Transverse colon (tissue), 4 donors: Measurements from ENCODE around the gene IL10RA. TPM values are rescaled to one million over a fixed set of nuclear protein-coding genes. Genes with fewer than 3 reads are reported as not detected.

Experiments
- DNase-seq: peaks from one replicate; pipeline ENCODE4 v3.0.0-alpha.2; 2019
- H3K27ac ChIP-seq, 4 donors: fragments of 200-600 bp; sonication (generic); 2 replicates each; pipeline ENCODE4 v1.5.1; 2016 to 2018; ENCODE audit warnings: inconsistent platforms in 4 of 4
- H3K27me3 ChIP-seq: fragments of 200-600 bp; sonication (generic); 2 replicates; pipeline ENCODE4 v1.5.1; 2017; ENCODE audit warnings: inconsistent platforms
- H3K36me3 ChIP-seq, 4 donors: fragments of 200-600 bp; sonication (generic); 2 replicates each; pipeline ENCODE4 v1.5.1; 2017 to 2019; ENCODE audit warnings: inconsistent platforms in 4 of 4
- H3K4me1 ChIP-seq, 4 donors: fragments of 200-600 bp; sonication (generic); 2 replicates each; pipeline ENCODE4 v1.5.1; 2017 to 2020; ENCODE audit warnings: inconsistent platforms in 4 of 4
- H3K4me3 ChIP-seq, 4 donors: fragments of 200-600 bp; sonication (generic); 1 replicate in 1 of 4; 2 replicates in 3 of 4; pipeline versions ENCODE4 v1.5.1 to v1.6.1; 2017 to 2019; ENCODE audit warnings: inconsistent platforms in 4 of 4
- H3K9me3 ChIP-seq, 2 donors: fragments of 200-600 bp; sonication (generic); 2 replicates each; pipeline ENCODE4 v1.5.1; 2017 to 2019; ENCODE audit warnings: inconsistent platforms in 2 of 2
- EP300 ChIP-seq: sonication (generic); formaldehyde crosslinking; IDR thresholded peaks from one replicate; pipeline ENCODE4 v1.6.1; 2017; ENCODE audit warnings: antibody characterized with exemption, low read depth
- POLR2A ChIP-seq: fragments of 450-650 bp; IDR thresholded peaks from one replicate; pipeline ENCODE4 v1.6.1; 2016; ENCODE audit warnings: antibody characterized with exemption, mild to moderate bottlenecking, moderate library complexity
- POLR2AphosphoS5 ChIP-seq, 3 donors: sonication (generic); formaldehyde crosslinking; IDR thresholded peaks; one replicate each; pipeline ENCODE4 v1.6.1; 2016; ENCODE audit warnings: antibody characterized with exemption in 3 of 3
- WGBS, 2 donors: methylation state at CpG; one replicate each; pipeline ENCODE4 v1.1.5; 2018; ENCODE audit warnings: low coverage in 1 of 2; 5-methylcytosine and 5-hydroxymethylcytosine counted together
- in situ Hi-C, 4 donors: fragments of 200-750 bp; cut with MboI; loops; one replicate each; pipeline versions ENCODE4 v1.15.0 to v1.15.1; 2017; ENCODE audit warnings: low sequenced_read_pairs in 3 of 4, low pct_ligation_motif_present in 1 of 4, low pct_unique_long_range_greater_than_20kb in 1 of 4
- intact Hi-C: fragments of 100-400 bp; cut with DNase I; formaldehyde crosslinking; loops from one replicate; pipeline ENCODE4 v1.15.1; 2023; ENCODE audit warnings: low total_unique reads
- total RNA-seq, 4 donors: library from RNA; depleted of rRNA; stranded (reverse); fragments of >200 nt; gene quantifications; one replicate each; pipeline ENCODE4 v1.1.0, GENCODE V29; 2016
- TF ChIP-seq, protein P1 (sequence below), 5 experiments: fragments of 200-600 bp in 3 of 5; fragments of 450-650 bp in 2 of 5; sonication (generic) in 3 of 5; IDR thresholded peaks; 1 replicate in 2 of 5; 2 replicates in 3 of 5; pipeline ENCODE4 v1.5.1; 2016 to 2017; ENCODE audit warnings: antibody characterized with exemption in 5 of 5, inconsistent platforms in 3 of 5, mild to moderate bottlenecking in 2 of 5, moderate library complexity in 1 of 5

IL10RA gene
- total RNA-seq, 4 donors from 2014 or later: 2.8 to 25.4 (median 18.4) TPM

DNA sequence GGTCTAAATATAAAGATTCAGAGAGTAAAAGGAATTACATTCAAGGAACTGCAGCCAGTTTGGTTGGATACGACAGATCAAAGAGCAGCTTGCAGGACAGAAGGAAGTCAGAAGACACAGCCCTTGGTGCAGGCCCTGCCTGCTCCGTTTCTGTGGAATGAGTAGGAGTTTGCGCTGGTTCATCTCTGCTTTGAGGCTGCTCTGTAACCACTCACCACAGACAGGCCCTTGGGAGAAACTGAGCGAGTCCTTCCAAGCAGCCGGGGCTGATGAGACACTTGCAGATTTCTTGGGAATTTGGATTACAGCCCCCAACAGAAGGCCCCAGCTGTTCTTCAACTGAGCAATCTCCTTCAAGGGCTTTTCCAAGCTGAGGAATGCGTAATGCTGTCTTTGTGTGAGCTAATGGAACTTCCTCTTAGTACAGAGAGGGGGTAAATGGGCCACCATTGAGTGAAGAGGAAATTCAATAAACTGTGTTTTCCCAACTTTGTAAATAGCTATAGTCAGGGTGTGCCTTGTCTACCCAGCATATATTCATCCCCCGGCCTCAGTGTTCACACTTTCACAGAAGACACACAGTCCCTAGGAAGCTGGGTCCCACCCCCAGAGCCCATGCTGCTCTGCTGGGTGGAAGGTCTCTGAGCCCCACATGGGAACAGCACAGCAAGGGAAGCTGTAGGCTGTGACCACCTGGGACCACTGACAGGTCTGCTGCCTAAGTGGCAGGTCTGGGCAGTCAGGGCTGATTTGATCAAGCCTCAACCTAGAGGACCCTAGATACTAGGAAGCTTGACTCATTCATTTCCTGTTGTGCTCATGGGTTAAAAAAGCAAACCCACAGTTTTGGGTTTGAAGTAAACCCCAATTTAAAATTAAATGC, 16.6 kb downstream of the IL10RA start:
- intact Hi-C loops: no loop called here
- H3K9me3 ChIP-seq: no peaks in the 10 kb centered on the region
- peaks cover 8 to 21% (median 9%) of the 10 kb centered on the region in 4 donors for H3K4me1 ChIP-seq
- no peaks in the 10 kb centered on the region for H3K36me3 ChIP-seq
- 55 to 67% methylated on average over 1 to 7 of the region's 7 CpGs for WGBS, 2 donors
- no peak overlapping the region for H3K4me3 ChIP-seq
- no peaks in the 10 kb centered on the region for H3K27me3 ChIP-seq
- TF ChIP-seq POLR2AphosphoS5 (IDR thresholded peaks at IDR 0.05): peak in 2 of 3 donors; percentile 15 to 54
- TF ChIP-seq POLR2A: peak; percentile 6
- no peak for TF ChIP-seq EP300
- in situ Hi-C loops: no loop called here
- peak overlapping the region; percentile 67 to 82 (median 70) for H3K27ac ChIP-seq
- peak; percentile 46 for DNase-seq

DNA sequence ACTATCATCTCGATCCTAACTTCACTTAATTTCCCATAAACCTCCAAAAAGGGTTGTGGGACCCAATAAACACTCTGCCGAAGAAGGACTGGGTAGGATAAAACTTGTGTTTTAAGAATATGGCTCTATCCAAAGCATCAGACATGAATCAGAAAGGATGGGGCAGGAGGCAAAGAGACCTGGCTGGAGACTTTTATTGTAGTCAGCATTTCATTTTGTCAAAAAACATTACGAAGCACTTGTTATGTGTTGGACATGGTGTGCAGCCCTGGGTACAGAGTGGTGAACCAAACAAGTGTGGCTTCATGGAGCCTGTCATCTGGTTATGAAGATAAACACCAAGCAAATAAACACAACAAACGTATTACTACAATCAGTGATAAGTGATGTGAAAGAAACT, 17.3 kb downstream of the IL10RA start:
- TF ChIP-seq, protein P1, sequence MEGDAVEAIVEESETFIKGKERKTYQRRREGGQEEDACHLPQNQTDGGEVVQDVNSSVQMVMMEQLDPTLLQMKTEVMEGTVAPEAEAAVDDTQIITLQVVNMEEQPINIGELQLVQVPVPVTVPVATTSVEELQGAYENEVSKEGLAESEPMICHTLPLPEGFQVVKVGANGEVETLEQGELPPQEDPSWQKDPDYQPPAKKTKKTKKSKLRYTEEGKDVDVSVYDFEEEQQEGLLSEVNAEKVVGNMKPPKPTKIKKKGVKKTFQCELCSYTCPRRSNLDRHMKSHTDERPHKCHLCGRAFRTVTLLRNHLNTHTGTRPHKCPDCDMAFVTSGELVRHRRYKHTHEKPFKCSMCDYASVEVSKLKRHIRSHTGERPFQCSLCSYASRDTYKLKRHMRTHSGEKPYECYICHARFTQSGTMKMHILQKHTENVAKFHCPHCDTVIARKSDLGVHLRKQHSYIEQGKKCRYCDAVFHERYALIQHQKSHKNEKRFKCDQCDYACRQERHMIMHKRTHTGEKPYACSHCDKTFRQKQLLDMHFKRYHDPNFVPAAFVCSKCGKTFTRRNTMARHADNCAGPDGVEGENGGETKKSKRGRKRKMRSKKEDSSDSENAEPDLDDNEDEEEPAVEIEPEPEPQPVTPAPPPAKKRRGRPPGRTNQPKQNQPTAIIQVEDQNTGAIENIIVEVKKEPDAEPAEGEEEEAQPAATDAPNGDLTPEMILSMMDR (IDR thresholded peaks at IDR 0.05): no peak
- no peak for TF ChIP-seq POLR2A
- no peak for TF ChIP-seq POLR2AphosphoS5 (IDR thresholded peaks at IDR 0.05)
- TF ChIP-seq EP300: no peak
- WGBS, 2 donors: 58 to 83% methylated on average over 4 of the region's 4 CpGs

DNA sequence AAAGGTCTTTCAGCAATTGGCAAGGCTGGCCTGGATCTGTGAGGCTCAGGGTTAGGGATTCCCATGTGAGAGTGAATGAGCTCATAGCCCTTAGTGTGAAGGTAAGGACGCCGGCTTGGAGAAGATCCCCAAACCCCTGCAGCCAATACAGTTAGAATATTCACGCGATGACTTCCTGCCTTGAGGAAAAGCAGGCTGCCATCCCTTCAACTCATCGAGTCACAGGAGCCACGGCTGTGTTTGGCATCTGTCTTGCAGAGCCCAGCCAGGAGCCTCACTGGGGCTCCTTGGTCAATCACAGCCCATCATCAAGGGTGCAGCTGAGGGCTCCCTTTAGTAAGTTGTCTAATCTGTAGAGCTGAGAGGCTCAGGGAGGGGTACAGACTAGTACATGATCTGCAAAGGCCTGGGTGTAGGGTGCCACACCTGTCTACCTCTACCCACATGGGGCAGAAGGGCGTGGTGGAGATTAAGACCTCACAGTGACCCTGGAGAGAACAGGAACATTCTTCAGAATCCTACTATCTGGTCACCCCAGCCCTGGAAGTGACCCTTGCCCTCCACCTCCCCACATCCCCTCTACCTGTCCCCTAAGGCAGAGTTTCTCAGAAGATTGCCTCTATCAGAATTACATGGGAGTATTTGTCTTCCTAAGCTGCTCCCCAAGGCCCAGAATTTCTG, 18.5 kb downstream of the IL10RA start:
- WGBS, 2 donors: 95% methylated on average over 7 of the region's 7 CpGs; no CpG with 5 or more reads in 1 of the 2 donors

More for the DNA sequence above, 17.3 kb downstream of the IL10RA start:
- in situ Hi-C loops: no loop called here
- peak overlapping the region; percentile 67 to 82 (median 70) for H3K27ac ChIP-seq
- no peak overlapping the region for H3K4me3 ChIP-seq
- no peaks in the 10 kb centered on the region for H3K36me3 ChIP-seq
- DNase-seq: peak; percentile 7
- intact Hi-C loops: no loop called here
- no peaks in the 10 kb centered on the region for H3K9me3 ChIP-seq
- H3K27me3 ChIP-seq: no peaks in the 10 kb centered on the region
- H3K4me1 ChIP-seq: peaks cover 8 to 27% (median 9%) of the 10 kb centered on the region in 4 donors

DNA sequence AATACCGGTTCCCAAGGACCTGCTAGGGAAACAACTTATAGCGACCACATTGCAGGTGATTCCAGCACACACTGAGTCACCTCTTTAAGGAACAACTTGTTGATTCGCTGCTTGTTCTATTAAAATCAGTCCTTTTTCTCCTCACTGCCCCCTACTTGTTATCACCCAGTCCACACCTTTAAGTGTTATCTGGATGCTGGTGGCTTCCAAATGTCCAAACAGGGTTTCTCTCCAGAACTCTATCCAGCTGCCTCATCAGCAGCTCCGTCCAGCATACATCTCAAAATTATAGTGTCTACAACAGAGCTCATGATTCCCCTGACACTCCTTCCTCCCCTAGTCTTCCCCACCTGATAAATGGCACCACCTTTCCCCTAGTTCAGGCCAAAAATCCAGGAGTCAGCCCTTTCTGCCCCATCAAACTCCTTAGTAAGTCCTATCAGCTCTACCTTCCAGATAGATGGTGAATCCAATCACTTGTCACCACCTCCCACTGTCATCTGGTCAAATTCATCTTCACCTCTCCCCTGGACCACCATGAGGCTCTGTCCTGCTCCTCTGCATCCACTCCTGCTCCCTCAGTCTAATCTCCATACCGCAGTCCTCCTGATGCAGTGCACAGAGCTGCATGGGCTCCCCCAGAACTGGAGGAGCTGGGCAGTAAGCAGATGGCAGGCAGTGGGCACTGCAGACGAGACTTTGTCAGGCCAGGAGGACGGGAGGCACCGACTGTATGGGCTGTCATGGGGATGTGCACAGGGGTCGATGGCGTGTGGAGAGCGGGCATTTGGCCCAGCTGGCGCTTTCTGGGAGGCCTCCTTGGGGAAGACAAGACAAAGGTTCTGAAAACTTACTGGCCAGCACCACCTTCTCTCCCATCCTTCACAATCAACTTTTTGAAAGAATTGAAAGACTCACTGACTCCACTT, 19.3 kb downstream of the IL10RA start:
- Histone ChIP-seq H3K4me3 (no peak overlapping the region), H3K27ac (peak overlapping the region in 1 of 4 donors; percentile 74), H3K9me3 (no peaks in the 10 kb centered on the region), H3K4me1 (peaks cover 8 to 34% (median 9%) of the 10 kb centered on the region in 4 donors), H3K27me3 (no peaks in the 10 kb centered on the region), H3K36me3 (no peaks in the 10 kb centered on the region)
- peak; percentile 4 for DNase-seq
- in situ Hi-C loops: no loop called here
- TF ChIP-seq EP300 (no peak), POLR2A (no peak), POLR2AphosphoS5 (IDR thresholded peaks at IDR 0.05) (no peak)
- TF ChIP-seq, protein P1 (IDR thresholded peaks at IDR 0.05): no peak
- intact Hi-C loops: no loop called here
- 74 to 90% methylated on average over 4 to 12 of the region's 12 CpGs for WGBS, 2 donors

More for the DNA sequence above, 18.5 kb downstream of the IL10RA start:
- no peak for DNase-seq
- Histone ChIP-seq H3K4me3 (no peak overlapping the region), H3K9me3 (no peaks in the 10 kb centered on the region), H3K36me3 (no peaks in the 10 kb centered on the region), H3K4me1 (peaks cover 8 to 34% (median 9%) of the 10 kb centered on the region in 4 donors), H3K27ac (peak overlapping the region in 2 of 4 donors; percentile 11 to 67), H3K27me3 (no peaks in the 10 kb centered on the region)
- intact Hi-C loops: no loop called here
- no peak for TF ChIP-seq EP300
- TF ChIP-seq, protein P1 (IDR thresholded peaks at IDR 0.05): no peak
- no peak for TF ChIP-seq POLR2AphosphoS5 (IDR thresholded peaks at IDR 0.05)
- no peak for TF ChIP-seq POLR2A
- in situ Hi-C loops: no loop called here
